ENCODE data around the gene EARS2.

The EARS2 gene

DNA sequence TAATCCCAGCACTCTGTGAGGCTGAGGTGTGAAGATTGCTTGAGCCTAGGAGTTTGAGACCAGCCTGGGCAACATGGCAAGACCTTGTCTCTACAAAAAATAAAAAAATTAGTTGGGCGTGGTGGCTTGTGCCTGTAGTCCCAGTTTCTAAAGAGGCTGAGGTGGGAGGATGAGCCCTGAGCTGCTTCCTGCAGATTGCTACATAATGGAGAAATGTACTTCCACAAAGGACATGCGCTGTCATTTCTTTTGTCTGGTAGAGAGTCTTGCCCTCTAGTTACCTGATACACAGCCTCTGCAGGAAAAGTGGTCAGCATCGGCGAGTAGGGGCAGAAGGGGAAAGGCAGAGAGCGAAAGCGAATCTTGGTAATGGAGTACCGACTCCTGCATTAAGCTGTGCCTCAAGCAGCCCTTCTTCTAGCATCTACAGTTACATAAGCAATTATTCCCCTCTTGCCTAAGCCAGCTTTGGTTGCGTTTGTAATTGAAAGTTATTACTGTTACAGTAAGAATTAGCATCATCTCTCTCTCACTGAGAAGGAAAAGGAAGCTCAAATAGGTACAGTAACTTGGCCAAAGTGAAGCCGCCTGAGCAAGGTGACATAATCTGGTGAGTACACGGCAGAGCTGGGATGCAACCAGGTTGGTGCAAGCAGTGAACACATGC is 28.4 kb downstream of the EARS2 start:
- Histone ChIP-seq H3K36me3 (ENCODE audit: control insufficient read depth, insufficient read depth, low read length) (peaks cover 37% of the 10 kb centered on the region), H3K27ac (ENCODE audit: insufficient read depth, low read depth, low read length, poor library complexity, severe bottlenecking) (no peak overlapping the region)

GRCh38 chr16:23527961-23528643 is 29.0 kb downstream of the EARS2 start:
- no peak overlapping the region for H3K27ac ChIP-seq (ENCODE audit: insufficient read depth, low read depth, low read length, poor library complexity, severe bottlenecking)
- no peak overlapping the region for H3K4me3 ChIP-seq (ENCODE audit: insufficient read depth, low read depth, low read length)
- no peaks in the 10 kb centered on the region for H3K4me1 ChIP-seq (ENCODE audit: control insufficient read depth, insufficient read depth, low read length)
- H3K36me3 ChIP-seq (ENCODE audit: control insufficient read depth, insufficient read depth, low read length): peaks cover 41% of the 10 kb centered on the region
- WGBS, 2 experiments: 90 to 91% methylated on average over 11 of the region's 11 CpGs
- no peaks in the 10 kb centered on the region for H3K9me3 ChIP-seq (ENCODE audit: control insufficient read depth, low read length)
- no peaks in the 10 kb centered on the region for H3K27me3 ChIP-seq (ENCODE audit: control insufficient read depth, insufficient read depth, low read length, poor library complexity, severe bottlenecking)

More for the DNA sequence above, 28.4 kb downstream of the EARS2 start:
- H3K4me3 ChIP-seq (ENCODE audit: insufficient read depth, low read depth, low read length): no peak overlapping the region
- 94 to 97% methylated on average over 10 of the region's 10 CpGs for WGBS, 2 experiments
- H3K9me3 ChIP-seq (ENCODE audit: control insufficient read depth, low read length): no peaks in the 10 kb centered on the region
- no peaks in the 10 kb centered on the region for H3K27me3 ChIP-seq (ENCODE audit: control insufficient read depth, insufficient read depth, low read length, poor library complexity, severe bottlenecking)
- H3K4me1 ChIP-seq (ENCODE audit: control insufficient read depth, insufficient read depth, low read length): no peaks in the 10 kb centered on the region

GRCh38 chr16:23524886-23525285 is 32.3 kb downstream of the EARS2 start:
- H3K4me3 ChIP-seq (ENCODE audit: insufficient read depth, low read depth, low read length): no peak overlapping the region
- H3K4me1 ChIP-seq (ENCODE audit: control insufficient read depth, insufficient read depth, low read length): no peaks in the 10 kb centered on the region
- H3K27me3 ChIP-seq (ENCODE audit: control insufficient read depth, insufficient read depth, low read length, poor library complexity, severe bottlenecking): no peaks in the 10 kb centered on the region
- no peak overlapping the region for H3K27ac ChIP-seq (ENCODE audit: insufficient read depth, low read depth, low read length, poor library complexity, severe bottlenecking)
- H3K9me3 ChIP-seq (ENCODE audit: control insufficient read depth, low read length): no peaks in the 10 kb centered on the region
- peaks cover 46% of the 10 kb centered on the region for H3K36me3 ChIP-seq (ENCODE audit: control insufficient read depth, insufficient read depth, low read length)
- WGBS, 2 experiments: 95 to 96% methylated on average over 3 of the region's 3 CpGs

GRCh38 chr16:23523876-23524385 is 33.2 kb downstream of the EARS2 start:
- Histone ChIP-seq H3K9me3 (ENCODE audit: control insufficient read depth, low read length) (no peaks in the 10 kb centered on the region), H3K4me3 (ENCODE audit: insufficient read depth, low read depth, low read length) (no peak overlapping the region), H3K36me3 (ENCODE audit: control insufficient read depth, insufficient read depth, low read length) (peaks cover 36% of the 10 kb centered on the region), H3K27me3 (ENCODE audit: control insufficient read depth, insufficient read depth, low read length, poor library complexity, severe bottlenecking) (no peaks in the 10 kb centered on the region), H3K4me1 (ENCODE audit: control insufficient read depth, insufficient read depth, low read length) (no peaks in the 10 kb centered on the region), H3K27ac (ENCODE audit: insufficient read depth, low read depth, low read length, poor library complexity, severe bottlenecking) (no peak overlapping the region)
- 92 to 96% methylated on average over 7 of the region's 7 CpGs for WGBS, 2 experiments

DNA sequence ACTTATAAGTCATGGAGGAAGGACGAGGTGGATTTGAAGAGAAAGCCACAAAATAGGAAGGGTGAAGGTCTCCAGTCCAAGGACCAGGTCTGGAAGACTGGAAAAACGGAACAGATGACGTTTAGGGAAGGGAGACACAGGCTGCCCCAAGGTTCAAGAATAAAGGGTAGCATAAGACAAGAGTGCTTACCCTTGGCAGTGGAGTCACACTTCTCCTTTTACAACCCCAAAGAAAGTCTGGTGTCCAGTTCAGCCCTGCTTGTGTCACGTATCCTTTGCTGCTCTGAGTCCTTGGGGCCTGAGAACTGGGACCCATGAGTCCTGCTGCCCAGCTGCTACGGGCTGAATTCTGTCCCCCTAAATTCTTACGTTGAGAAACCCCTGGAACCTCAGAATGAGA is 33.8 kb downstream of the EARS2 start:
- WGBS, 2 experiments: 94 to 95% methylated on average over 6 of the region's 6 CpGs
- no peaks in the 10 kb centered on the region for H3K4me1 ChIP-seq (ENCODE audit: control insufficient read depth, insufficient read depth, low read length)
- no peaks in the 10 kb centered on the region for H3K9me3 ChIP-seq (ENCODE audit: control insufficient read depth, low read length)
- no peaks in the 10 kb centered on the region for H3K27me3 ChIP-seq (ENCODE audit: control insufficient read depth, insufficient read depth, low read length, poor library complexity, severe bottlenecking)
- peaks cover 31% of the 10 kb centered on the region for H3K36me3 ChIP-seq (ENCODE audit: control insufficient read depth, insufficient read depth, low read length)
- H3K4me3 ChIP-seq (ENCODE audit: insufficient read depth, low read depth, low read length): no peak overlapping the region
- H3K27ac ChIP-seq (ENCODE audit: insufficient read depth, low read depth, low read length, poor library complexity, severe bottlenecking): no peak overlapping the region

DNA sequence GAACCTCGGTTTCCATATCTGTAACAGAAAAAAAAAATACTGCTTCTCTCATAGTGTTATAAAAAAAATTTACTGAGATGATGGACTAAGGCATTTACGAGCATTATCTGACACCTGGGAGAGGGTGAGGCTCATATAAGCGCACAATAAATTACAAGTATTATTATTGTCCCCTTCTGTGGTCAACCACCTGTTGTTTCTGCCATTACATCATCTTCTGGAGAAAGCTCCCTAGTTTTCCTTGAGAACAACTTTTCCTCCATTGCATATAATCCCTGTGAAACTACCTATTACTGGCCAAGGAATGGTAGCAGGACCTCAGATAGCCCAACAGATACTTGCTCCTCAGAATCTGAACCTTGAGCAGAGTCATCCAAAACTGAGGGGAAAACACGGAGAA is 35.2 kb downstream of the EARS2 start:
- Histone ChIP-seq H3K27ac (ENCODE audit: insufficient read depth, low read depth, low read length, poor library complexity, severe bottlenecking) (no peak overlapping the region), H3K4me3 (ENCODE audit: insufficient read depth, low read depth, low read length) (no peak overlapping the region), H3K36me3 (ENCODE audit: control insufficient read depth, insufficient read depth, low read length) (peaks cover 25% of the 10 kb centered on the region), H3K27me3 (ENCODE audit: control insufficient read depth, insufficient read depth, low read length, poor library complexity, severe bottlenecking) (no peaks in the 10 kb centered on the region), H3K4me1 (ENCODE audit: control insufficient read depth, insufficient read depth, low read length) (no peaks in the 10 kb centered on the region), H3K9me3 (ENCODE audit: control insufficient read depth, low read length) (no peaks in the 10 kb centered on the region)
- 95 to 96% methylated on average over 3 to 4 of the region's 4 CpGs for WGBS, 2 experiments

DNA sequence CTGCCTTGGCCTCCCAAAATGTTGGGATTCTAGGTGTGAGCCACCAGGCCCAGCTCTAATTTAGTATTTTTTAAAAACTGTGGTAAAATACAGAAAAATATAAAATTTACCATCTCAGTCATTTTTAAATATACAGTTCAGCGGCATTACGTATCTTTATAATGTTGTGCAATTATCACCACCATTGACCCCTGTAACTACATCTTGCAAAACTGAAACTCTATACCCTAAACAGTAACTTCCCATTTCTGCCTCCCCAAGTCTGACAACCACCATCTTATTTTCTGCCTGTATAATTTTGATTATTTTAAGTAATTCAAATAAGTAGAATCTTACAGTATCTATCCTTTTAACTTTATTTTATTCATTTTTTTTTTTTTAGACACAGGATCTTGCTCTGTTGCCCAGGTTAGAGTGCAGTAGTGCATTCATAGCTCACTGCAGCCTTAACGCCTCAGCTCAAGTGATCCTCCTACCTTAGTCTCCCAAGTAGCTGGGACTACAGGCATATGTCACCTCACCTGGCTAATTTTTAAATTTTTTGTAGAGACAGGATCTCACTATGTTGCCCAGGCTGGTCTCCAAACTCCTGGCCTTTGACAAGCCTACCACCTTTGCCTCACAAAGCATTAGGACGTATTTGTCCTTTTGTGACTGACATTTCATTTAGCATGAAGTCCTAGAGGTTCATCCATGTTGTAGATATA is 36.0 kb downstream of the EARS2 start:
- 74 to 100% methylated on average over 3 to 4 of the region's 4 CpGs for WGBS, 2 experiments
- Histone ChIP-seq H3K36me3 (ENCODE audit: control insufficient read depth, insufficient read depth, low read length) (peaks cover 25% of the 10 kb centered on the region), H3K4me1 (ENCODE audit: control insufficient read depth, insufficient read depth, low read length) (no peaks in the 10 kb centered on the region), H3K9me3 (ENCODE audit: control insufficient read depth, low read length) (no peaks in the 10 kb centered on the region), H3K4me3 (ENCODE audit: insufficient read depth, low read depth, low read length) (no peak overlapping the region), H3K27me3 (ENCODE audit: control insufficient read depth, insufficient read depth, low read length, poor library complexity, severe bottlenecking) (no peaks in the 10 kb centered on the region), H3K27ac (ENCODE audit: insufficient read depth, low read depth, low read length, poor library complexity, severe bottlenecking) (no peak overlapping the region)

DNA sequence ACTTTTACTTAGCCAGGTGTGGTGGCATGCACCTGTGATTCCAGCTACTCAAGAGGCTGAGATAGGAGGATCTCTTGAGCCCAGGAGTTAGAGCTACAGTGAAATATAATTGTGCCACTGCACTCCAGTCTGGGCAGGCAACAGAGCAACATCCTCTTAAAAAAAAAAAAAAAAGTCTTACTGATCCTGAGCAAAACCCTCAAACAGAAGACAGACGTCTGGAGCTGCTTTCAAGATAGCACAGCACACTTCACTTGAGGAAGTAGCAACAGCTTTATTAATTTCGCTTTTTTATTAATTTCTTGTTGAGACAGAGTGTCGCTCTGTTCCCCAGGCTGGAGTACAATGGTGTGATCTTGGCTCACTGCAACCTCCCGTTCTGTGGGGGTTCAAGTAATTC is 36.6 kb downstream of the EARS2 start:
- no peak overlapping the region for H3K4me3 ChIP-seq (ENCODE audit: insufficient read depth, low read depth, low read length)
- H3K36me3 ChIP-seq (ENCODE audit: control insufficient read depth, insufficient read depth, low read length): peaks cover 25% of the 10 kb centered on the region
- no peaks in the 10 kb centered on the region for H3K27me3 ChIP-seq (ENCODE audit: control insufficient read depth, insufficient read depth, low read length, poor library complexity, severe bottlenecking)
- H3K4me1 ChIP-seq (ENCODE audit: control insufficient read depth, insufficient read depth, low read length): no peaks in the 10 kb centered on the region
- 93 to 96% methylated on average over 4 of the region's 4 CpGs for WGBS, 2 experiments
- H3K27ac ChIP-seq (ENCODE audit: insufficient read depth, low read depth, low read length, poor library complexity, severe bottlenecking): no peak overlapping the region
- no peaks in the 10 kb centered on the region for H3K9me3 ChIP-seq (ENCODE audit: control insufficient read depth, low read length)

- peaks cover 22% of the 10 kb centered on the region for H3K36me3 ChIP-seq (ENCODE audit: control insufficient read depth, insufficient read depth, low read length)
- H3K9me3 ChIP-seq (ENCODE audit: control insufficient read depth, low read length): no peaks in the 10 kb centered on the region
- 94 to 99% methylated on average over 5 of the region's 5 CpGs for WGBS, 2 experiments
- no peaks in the 10 kb centered on the region for H3K4me1 ChIP-seq (ENCODE audit: control insufficient read depth, insufficient read depth, low read length)
- no peak overlapping the region for H3K4me3 ChIP-seq (ENCODE audit: insufficient read depth, low read depth, low read length)
- no peaks in the 10 kb centered on the region for H3K27me3 ChIP-seq (ENCODE audit: control insufficient read depth, insufficient read depth, low read length, poor library complexity, severe bottlenecking)
- no peak overlapping the region for H3K27ac ChIP-seq (ENCODE audit: insufficient read depth, low read depth, low read length, poor library complexity, severe bottlenecking)
These were observed 37.9 kb downstream of the EARS2 start for GRCh38 chr16:23519282-23519681.

GRCh38 chr16:23518435-23518891 is 38.7 kb downstream of the EARS2 start:
- 97 to 100% methylated on average over 3 of the region's 3 CpGs for WGBS, 2 experiments
- no peaks in the 10 kb centered on the region for H3K4me1 ChIP-seq (ENCODE audit: control insufficient read depth, insufficient read depth, low read length)
- H3K36me3 ChIP-seq (ENCODE audit: control insufficient read depth, insufficient read depth, low read length): peaks cover 14% of the 10 kb centered on the region

More at GRCh38 chr16:23518435-23518891, 38.7 kb downstream of the EARS2 start:
- Histone ChIP-seq H3K27me3 (ENCODE audit: control insufficient read depth, insufficient read depth, low read length, poor library complexity, severe bottlenecking) (no peaks in the 10 kb centered on the region), H3K4me3 (ENCODE audit: insufficient read depth, low read depth, low read length) (no peak overlapping the region), H3K9me3 (ENCODE audit: control insufficient read depth, low read length) (no peaks in the 10 kb centered on the region), H3K27ac (ENCODE audit: insufficient read depth, low read depth, low read length, poor library complexity, severe bottlenecking) (no peak overlapping the region)

Measured in ectodermal cell (in vitro differentiated cells).